HepG2 (cell line): ENCODE data around the gene PIP5K1C. TPM values are rescaled to one million over a fixed set of nuclear protein-coding genes. Genes with fewer than 3 reads are reported as not detected.
"Not testable (repeated sequence)": the region's sequence is repeated elsewhere in the genome, so short reads cannot be mapped to it uniquely, and the experiment has no call there.

Experiments used
- ATAC-seq: fragments of 200-7000 bp; cut with Tn5 transposase; 3 replicates; pipeline ENCODE4 v1.9.1; 2020; ENCODE audit warnings: mild to moderate bottlenecking, moderate library complexity
- BruUV-seq: library from RNA; stranded (reverse); fragments of 400-500 nt; replicated peaks from 2 replicates; lab custom pipeline; 2021; lab: Mats Ljungman, UMichigan
- CTCF ChIA-PET: fragments of 300-600 bp; formaldehyde crosslinking; extraction: SDS; loops from one replicate; lab custom pipeline; 2021; ENCODE audit warnings: low total read pairs, inconsistent platforms, low intra/inter-chr PET ratio; lab: Yijun Ruan, JAX
- POLR2A ChIA-PET: fragments of 350-600 bp; sonication (Branson Sonifier 250); formaldehyde crosslinking; loops from one replicate; lab custom pipeline; 2020; ENCODE audit warnings: antibody characterized with exemption, inconsistent platforms; lab: Yijun Ruan, JAX
- DNase-seq: peaks from one replicate; pipeline ENCODE4 v3.0.0-alpha.2; 2015; ENCODE audit warnings: low spot score
- FAIRE-seq: peaks from 3 replicates; lab custom pipeline; 2011; peaks lifted over from hg19 to GRCh38; lab: Jason Lieb, UNC
- H2AFZ ChIP-seq: one replicate; pipeline ENCODE4 v1.6.1; 2011; ENCODE audit warnings: low read length, inconsistent platforms
- H3K27ac ChIP-seq: fragments of 300-600 bp; 3 replicates; pipeline ENCODE4 v1.8.0; 2011; ENCODE audit warnings: mixed run types, mild to moderate bottlenecking, mixed read lengths, low read length, inconsistent platforms; ENCODE audit not compliant: insufficient read depth; ENCODE audit errors: extremely low read length
- H3K27me3 ChIP-seq, 2 experiments: fragments of 200-600 bp in 1 of 2; 2 replicates in 1 of 2; 3 replicates in 1 of 2; pipeline versions ENCODE4 v1.6.0 to v1.8.0; 2011; ENCODE audit warnings: low read length in 2 of 2, mild to moderate bottlenecking in 2 of 2, moderate library complexity in 2 of 2, inconsistent platforms in 1 of 2; ENCODE audit not compliant: insufficient read depth in 2 of 2, control insufficient read depth in 1 of 2
- H3K36me3 ChIP-seq, 2 experiments: fragments of 200-600 bp in 1 of 2; replicated peaks in 1 of 2; 2 replicates in 1 of 2; 3 replicates in 1 of 2; pipeline versions ENCODE4 v1.5.1 to v1.8.0; 2011; ENCODE audit warnings: low read length in 2 of 2, inconsistent platforms in 1 of 2; ENCODE audit not compliant: insufficient read depth in 2 of 2, control insufficient read depth in 1 of 2
- H3K4me1 ChIP-seq: 2 replicates; pipeline ENCODE4 v1.5.1; 2012; ENCODE audit warnings: low read length, inconsistent platforms; ENCODE audit not compliant: insufficient read depth
- H3K4me2 ChIP-seq: 2 replicates; pipeline ENCODE4 v1.6.0; 2011; ENCODE audit warnings: low read depth, low read length, inconsistent platforms
- H3K4me3 ChIP-seq, 3 experiments: fragments of 200-600 bp in 1 of 3; sonication (generic), shearing (Covaris generic) in 1 of 3; replicated peaks in 1 of 3; 2 replicates each; pipeline ENCODE4 v1.5.1; 2011 to 2016; ENCODE audit warnings: low read length in 3 of 3, inconsistent platforms in 2 of 3, low read depth in 2 of 3, mild to moderate bottlenecking in 2 of 3, control low read depth in 1 of 3, mixed read lengths in 1 of 3; ENCODE audit not compliant: insufficient read depth in 1 of 3
- H3K79me2 ChIP-seq: one replicate; pipeline ENCODE4 v1.6.1; 2011; ENCODE audit warnings: low read length, inconsistent platforms; ENCODE audit not compliant: insufficient read depth
- H3K9ac ChIP-seq: 2 replicates; pipeline ENCODE4 v1.6.0; 2011; ENCODE audit warnings: mild to moderate bottlenecking, low read depth, low read length, inconsistent platforms; ENCODE audit not compliant: insufficient read depth
- H3K9me3 ChIP-seq: 2 replicates; pipeline ENCODE4 v1.5.1; 2012; ENCODE audit warnings: mild to moderate bottlenecking, low read length
- H4K20me1 ChIP-seq: 2 replicates; pipeline ENCODE4 v1.6.0; 2011; ENCODE audit warnings: inconsistent platforms, mild to moderate bottlenecking, low read length, moderate library complexity; ENCODE audit not compliant: insufficient read depth
- SIX1 ChIP-seq: sonication (generic); formaldehyde crosslinking; IDR thresholded peaks from 2 replicates; pipeline ENCODE4 v1.4.0; 2020; ENCODE audit warnings: missing genetic modification reagents, borderline replicate concordance
- ZNF121 ChIP-seq: sonication (generic); formaldehyde crosslinking; IDR thresholded peaks from 2 replicates; pipeline ENCODE4 v1.5.0; 2020; ENCODE audit warnings: mild to moderate bottlenecking, missing genetic modification reagents
- ZNF263 ChIP-seq: sonication (generic); formaldehyde crosslinking; IDR thresholded peaks from 2 replicates; pipeline ENCODE4 v1.4.0; 2020; ENCODE audit warnings: missing genetic modification reagents
- WGBS: methylation state at CpG from one replicate; pipeline ENCODE4 v1.1.6; 2017; ENCODE audit warnings: low lambda C conversion rate; 5-methylcytosine and 5-hydroxymethylcytosine counted together
- in situ Hi-C: cut with HindIII; loops from 2 replicates; pipeline ENCODE4 v1.10.0; 2017; ENCODE audit warnings: low pct_unique_long_range_greater_than_20kb; ENCODE audit not compliant: extremely low pct_ligation_motif_present
- intact Hi-C: fragments of 100-400 bp; cut with micrococcal nuclease; formaldehyde crosslinking; loops from one replicate; pipeline ENCODE4 v1.10.0; 2022; ENCODE audit not compliant: unreplicated experiment
- polyA plus RNA-seq, 8 experiments: library from polyadenylated mRNA; depleted of rRNA in 3 of 8; stranded (reverse) in 7 of 8; unstranded in 1 of 8; fragments of >200 nt; fragmentation: Illumina TruSeq in 4 of 8; extraction: Trizol in 4 of 8; gene quantifications; 2 replicates each; pipeline versions ENCODE4 v1.2.1 to v1.2.3, GENCODE V29; 2011 to 2016; ENCODE audit warnings: low read depth in 4 of 8, missing spikeins in 1 of 8, mixed read lengths in 1 of 8; ENCODE audit not compliant: insufficient read depth in 1 of 8
- total RNA-seq, 5 experiments: library from RNA; depleted of rRNA; stranded (reverse); fragments of >200 nt; fragmentation: Illumina TruSeq; extraction: Trizol; gene quantifications; 2 replicates each; pipeline ENCODE4 v1.2.3, GENCODE V29; 2016; ENCODE audit warnings: low read depth in 1 of 5

Gene PIP5K1C
- total and polyA plus RNA-seq, 2 of the 13 experiments (the other 11 are each of a cell fraction or from before 2014, with no cell fraction given) = 3.6 to 4.3 TPM

DNA sequence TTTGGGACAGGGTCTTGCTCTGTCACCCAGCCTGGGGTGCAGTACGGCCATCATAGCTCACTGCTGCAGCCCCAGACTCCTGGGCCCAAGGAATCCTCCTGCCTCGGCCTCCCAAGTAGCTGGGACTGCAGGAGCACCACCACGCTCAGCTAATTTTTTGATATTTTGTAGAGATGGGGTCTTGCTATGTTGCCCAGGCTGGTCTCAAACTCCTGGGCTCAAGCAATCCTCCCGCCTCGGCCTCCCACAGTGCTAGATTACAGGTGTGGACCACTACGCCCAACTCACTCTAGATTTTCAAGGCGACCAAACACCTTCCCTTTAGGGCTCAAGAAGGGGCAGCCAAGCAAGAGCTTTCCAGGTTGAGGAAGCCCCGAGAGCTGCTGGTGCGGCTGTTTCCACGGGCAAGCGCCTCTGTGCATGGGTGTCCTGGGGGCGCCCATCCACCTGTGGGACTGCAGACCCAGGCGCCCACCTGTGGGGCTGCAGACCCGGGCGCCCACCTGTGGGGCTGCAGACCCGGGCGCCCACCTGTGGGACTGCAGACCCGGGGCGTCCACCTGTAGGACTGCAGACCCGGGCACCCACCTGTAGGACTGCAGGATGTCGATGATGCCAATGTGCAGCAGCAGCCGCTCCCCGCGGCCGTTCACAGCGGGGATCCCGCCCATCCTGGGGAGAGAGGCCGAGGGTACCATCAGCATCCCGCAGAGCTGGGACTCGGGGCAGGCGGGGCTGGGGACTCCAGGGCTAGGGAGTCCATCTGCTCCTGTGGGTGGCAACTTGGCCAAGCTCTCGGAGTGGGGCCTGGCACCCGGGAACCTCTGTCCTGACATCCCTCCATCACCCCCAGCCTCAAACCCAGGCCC is 52.0 kb downstream of the PIP5K1C start:
- TF ChIP-seq SIX1 (CRISPR knock-in tag) (no peak), ZNF121 (CRISPR knock-in tag) (peak; percentile 61; the same call in 1 of the 2 replicates)
- 98% methylated on average over 9 of the region's 33 CpGs for WGBS
- intact Hi-C loops = no loop called here
- ChIA-PET POLR2A (no interaction called here), CTCF (no interaction called here)
- no TSS peak for BruUV-seq
- Histone ChIP-seq H3K4me1 (no peaks in the 10 kb centered on the region), H3K9me3 (no peaks in the 10 kb centered on the region), H3K36me3 (peaks cover 2 to 4% of the 10 kb centered on the region in 2 experiments; a peak in 3 of 5 replicates), H3K27ac (no peak overlapping the region), H3K79me2 (no peaks in the 10 kb centered on the region), H3K9ac (no peak overlapping the region), H3K4me3 (no peak overlapping the region), H3K27me3 (no peaks in the 10 kb centered on the region), H3K4me2 (no peak overlapping the region), H2AFZ (no peak overlapping the region), H4K20me1 (no peaks in the 10 kb centered on the region)
- ATAC-seq (no peak), DNase-seq (no peak), FAIRE-seq (no peak)
- in situ Hi-C loops = no loop called here

DNA sequence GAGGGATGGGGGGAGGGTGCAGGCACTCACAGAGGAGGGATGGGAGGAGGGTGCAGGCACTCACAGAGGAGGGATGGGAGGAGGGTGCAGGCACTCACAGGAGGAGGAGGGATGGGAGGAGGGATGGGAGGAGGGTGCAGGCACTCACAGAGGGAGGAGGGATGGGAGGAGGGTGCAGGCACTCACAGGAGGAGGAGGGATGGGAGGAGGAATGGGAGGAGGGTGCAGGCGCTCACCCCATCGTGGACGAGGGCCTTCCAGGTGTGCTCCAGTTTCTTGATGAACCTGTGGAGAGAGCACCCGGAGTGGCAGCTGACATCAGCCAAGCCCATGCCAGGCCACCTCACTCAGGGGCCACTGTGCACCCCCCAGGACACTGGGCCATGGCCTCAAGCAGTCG is 53.2 kb downstream of the PIP5K1C start:
- BruUV-seq, H3K36me3 ChIP-seq, CTCF ChIA-PET, H3K9me3 ChIP-seq, H3K4me2 ChIP-seq, H3K27ac ChIP-seq, intact Hi-C loops, H3K9ac ChIP-seq, H3K79me2 ChIP-seq, ATAC-seq, H3K27me3 ChIP-seq, in situ Hi-C loops, H3K4me3 ChIP-seq, H4K20me1 ChIP-seq, DNase-seq, POLR2A ChIA-PET, H3K4me1 ChIP-seq, FAIRE-seq, H2AFZ ChIP-seq: not testable (repeated sequence)
- TF ChIP-seq ZNF263 (CRISPR knock-in tag) = peak; percentile 91
- WGBS = 95% methylated on average over 3 of the region's 5 CpGs
